ENCODE results near the gene COX7A2.

DNA sequence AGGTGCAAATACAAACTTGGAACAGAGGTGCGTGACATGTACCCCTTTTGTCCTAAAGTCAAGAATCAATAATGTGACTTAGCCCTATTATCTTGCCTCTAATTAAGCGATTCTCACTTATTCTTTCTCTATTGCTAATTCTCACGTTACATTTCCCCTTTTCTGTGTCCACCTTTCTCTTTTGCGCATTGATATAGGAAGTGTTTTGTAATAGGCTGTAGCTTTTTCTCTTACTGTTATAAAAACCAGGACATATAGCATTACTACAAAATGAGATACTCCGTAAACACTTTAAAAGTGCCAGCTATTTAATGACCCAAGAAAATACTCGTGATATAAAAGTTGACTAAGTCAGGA lies 41.7 kb upstream of the COX7A2 start:
- TF ChIP-seq EZH2 (IDR thresholded peaks at IDR 0.05; ENCODE audit: borderline replicate concordance, insufficient read depth, low read depth, low read length, poor library complexity, severe bottlenecking): no peak
- TF ChIP-seq, protein P1, sequence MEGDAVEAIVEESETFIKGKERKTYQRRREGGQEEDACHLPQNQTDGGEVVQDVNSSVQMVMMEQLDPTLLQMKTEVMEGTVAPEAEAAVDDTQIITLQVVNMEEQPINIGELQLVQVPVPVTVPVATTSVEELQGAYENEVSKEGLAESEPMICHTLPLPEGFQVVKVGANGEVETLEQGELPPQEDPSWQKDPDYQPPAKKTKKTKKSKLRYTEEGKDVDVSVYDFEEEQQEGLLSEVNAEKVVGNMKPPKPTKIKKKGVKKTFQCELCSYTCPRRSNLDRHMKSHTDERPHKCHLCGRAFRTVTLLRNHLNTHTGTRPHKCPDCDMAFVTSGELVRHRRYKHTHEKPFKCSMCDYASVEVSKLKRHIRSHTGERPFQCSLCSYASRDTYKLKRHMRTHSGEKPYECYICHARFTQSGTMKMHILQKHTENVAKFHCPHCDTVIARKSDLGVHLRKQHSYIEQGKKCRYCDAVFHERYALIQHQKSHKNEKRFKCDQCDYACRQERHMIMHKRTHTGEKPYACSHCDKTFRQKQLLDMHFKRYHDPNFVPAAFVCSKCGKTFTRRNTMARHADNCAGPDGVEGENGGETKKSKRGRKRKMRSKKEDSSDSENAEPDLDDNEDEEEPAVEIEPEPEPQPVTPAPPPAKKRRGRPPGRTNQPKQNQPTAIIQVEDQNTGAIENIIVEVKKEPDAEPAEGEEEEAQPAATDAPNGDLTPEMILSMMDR (IDR thresholded peaks at IDR 0.05): no peak

Data from B cell (primary cell).